AG09319 (cell line): ENCODE data around the gene GIT1.
"Not testable (repeated sequence)": the region's sequence is repeated elsewhere in the genome, so short reads cannot be mapped to it uniquely, and the experiment has no call there.

Experiments
- DNase-seq: peaks from one replicate; pipeline ENCODE4 v3.0.0-alpha.2; 2010; ENCODE audit warnings: low read depth; ENCODE audit errors: extremely low read depth
- TF ChIP-seq, protein P1 (sequence below): IDR thresholded peaks from 2 replicates; pipeline ENCODE4 v1.5.1; 2011; ENCODE audit warnings: low read depth, mild to moderate bottlenecking, inconsistent platforms, low read length, moderate library complexity

The GIT1 gene

DNA sequence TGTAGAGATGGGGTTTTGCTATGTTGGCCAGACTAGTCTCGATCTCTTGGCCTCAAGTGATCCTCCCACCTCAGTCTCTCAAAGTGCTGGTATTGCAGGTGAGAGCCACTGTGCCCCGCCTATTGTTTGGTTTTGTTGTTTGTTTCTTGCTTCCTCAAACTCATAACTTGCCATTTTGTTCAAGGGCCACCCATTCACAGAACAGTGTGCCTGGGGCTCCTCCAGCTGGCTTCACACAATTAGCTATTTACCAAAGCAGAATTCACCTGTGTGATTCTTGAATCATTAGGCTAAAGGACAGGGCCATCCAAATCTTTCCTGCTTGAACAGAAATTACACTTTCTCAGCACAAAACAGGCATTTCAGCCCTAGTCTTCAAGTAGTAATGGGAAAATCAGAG lies 29.8 kb downstream of the GIT1 start:
- DNase-seq: no peak
- TF ChIP-seq, protein P1, sequence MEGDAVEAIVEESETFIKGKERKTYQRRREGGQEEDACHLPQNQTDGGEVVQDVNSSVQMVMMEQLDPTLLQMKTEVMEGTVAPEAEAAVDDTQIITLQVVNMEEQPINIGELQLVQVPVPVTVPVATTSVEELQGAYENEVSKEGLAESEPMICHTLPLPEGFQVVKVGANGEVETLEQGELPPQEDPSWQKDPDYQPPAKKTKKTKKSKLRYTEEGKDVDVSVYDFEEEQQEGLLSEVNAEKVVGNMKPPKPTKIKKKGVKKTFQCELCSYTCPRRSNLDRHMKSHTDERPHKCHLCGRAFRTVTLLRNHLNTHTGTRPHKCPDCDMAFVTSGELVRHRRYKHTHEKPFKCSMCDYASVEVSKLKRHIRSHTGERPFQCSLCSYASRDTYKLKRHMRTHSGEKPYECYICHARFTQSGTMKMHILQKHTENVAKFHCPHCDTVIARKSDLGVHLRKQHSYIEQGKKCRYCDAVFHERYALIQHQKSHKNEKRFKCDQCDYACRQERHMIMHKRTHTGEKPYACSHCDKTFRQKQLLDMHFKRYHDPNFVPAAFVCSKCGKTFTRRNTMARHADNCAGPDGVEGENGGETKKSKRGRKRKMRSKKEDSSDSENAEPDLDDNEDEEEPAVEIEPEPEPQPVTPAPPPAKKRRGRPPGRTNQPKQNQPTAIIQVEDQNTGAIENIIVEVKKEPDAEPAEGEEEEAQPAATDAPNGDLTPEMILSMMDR: no peak

GRCh38 chr17:29558139-29558538 lies 31.3 kb downstream of the GIT1 start:
- not testable (repeated sequence) for DNase-seq

DNA sequence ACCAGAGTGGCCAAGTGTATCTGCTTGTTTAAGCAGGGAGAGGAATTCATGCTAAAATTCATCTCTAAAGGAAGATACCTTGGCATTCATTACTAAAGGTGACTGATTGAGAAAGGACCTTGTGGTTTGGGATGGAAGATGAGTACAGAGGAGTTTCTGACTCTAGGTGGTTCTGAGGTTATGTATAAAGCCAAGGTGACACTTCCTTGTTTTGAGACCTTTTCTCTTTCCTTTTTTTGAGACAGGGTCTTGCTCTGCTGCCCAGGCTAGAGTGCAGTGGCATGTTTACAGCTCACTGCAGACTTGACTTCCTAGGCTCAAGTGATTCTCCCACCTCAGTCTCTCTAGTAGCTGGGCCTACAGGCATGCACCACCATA lies 31.7 kb downstream of the GIT1 start:
- no peak for DNase-seq
- TF ChIP-seq, protein P1: no peak

DNA sequence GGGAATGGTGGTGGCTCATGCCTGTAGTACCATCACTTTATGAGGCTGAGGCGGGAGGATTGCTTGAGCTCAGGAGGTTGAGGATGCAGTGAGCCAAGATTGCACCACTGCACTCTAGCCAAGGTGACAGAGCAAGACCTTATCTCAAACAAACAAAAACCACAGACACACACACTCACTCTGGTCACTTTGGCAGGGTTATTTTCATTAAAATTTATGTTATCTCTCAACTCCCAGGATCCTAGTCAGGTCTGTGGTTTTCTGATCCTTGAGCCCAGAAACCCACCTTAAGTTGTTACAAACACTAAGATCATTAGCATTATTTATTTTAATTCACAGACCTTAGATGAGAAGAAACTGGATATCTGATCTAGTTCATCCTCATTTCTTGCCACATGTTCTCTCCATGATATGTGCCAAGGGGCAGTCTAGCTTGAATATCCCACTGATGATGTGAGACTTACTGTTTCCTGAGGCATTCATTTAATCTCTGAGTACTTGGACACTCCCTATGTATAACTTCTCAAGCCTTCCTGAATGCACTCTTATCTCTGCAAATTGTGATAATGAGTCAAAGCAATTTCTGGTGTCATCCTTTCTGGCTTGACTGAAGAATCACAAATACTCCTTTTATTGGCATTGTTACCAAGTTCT lies 32.2 kb downstream of the GIT1 start:
- TF ChIP-seq, protein P1: no peak
- no peak for DNase-seq

DNA sequence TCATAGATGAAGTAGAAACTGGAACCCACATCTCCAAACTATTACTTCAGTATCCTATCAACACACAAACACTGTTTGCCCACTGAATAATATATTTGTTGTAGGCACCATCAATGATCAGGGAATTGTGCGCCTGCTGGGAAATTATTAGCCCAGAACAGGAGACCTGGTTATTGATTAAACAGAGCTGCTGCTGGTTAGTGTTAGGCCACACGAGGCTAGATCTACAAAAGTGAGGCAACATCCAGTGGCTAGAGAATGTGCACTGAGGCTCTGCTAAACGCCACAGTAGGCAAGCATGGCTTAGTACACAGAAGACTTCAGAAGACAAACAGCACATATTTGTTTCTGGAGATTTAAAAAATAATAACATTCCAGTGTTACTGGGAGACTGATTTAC lies 33.6 kb downstream of the GIT1 start:
- TF ChIP-seq, protein P1: no peak
- no peak for DNase-seq

DNA sequence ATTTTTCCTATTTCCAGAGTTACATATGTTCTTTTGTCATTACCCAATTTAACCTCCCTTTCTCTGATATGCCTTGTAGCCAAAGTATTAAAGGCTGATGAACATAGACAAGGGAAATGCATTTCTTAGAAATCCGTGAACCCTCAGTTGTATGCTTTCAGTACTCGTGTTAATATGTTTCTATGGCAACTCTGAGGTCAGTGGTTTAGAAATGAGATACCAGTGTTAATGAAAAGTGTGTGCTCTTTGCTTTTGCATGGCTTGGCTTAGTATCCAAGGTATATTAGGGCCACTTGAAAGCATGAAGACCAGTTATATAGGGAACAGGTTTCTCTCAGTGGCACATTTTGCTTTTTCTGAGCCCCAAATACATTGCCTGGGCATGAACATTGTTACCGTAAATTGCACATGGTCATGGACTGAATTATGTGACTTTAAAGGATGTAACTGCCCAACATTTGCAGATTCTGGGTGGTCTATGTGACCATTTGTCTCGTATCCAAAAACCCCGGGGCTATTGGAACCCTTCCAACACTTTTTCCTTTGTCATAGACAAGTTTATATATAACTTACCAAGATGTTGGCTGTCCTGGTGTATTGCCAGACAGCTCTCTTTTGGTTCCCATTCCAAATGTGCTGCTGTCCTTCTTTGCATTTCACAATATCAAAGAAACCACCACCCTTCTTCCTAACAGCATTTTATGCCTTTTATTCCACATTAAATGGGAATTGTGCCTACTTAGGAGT lies 40.1 kb downstream of the GIT1 start:
- TF ChIP-seq, protein P1: no peak
- DNase-seq: peak; percentile 49

DNA sequence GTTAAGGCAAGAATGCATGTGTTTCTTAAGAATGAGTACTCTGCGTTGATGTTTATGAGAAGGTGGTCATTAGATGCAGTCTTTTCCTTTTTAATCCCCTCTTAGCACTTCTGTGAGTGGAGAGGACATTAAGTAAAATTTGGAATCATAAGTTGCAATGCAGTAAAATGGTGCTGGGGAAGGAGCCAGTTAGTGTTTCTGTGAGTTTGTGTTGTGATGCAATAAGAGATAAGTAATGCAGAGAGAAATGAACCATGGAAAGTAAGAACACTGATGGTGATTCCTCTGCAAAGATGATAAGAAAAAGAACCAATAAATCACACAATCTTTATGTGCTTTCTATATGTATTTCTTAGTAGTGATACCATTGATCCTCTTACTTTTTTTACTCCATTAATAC lies 42.6 kb downstream of the GIT1 start:
- DNase-seq: no peak
- TF ChIP-seq, protein P1: no peak

GRCh38 chr17:29546085-29546484 lies 43.4 kb downstream of the GIT1 start:
- TF ChIP-seq, protein P1: no peak
- no peak for DNase-seq
